ENCODE measurements around the gene IL36G. TPM values are rescaled to one million over a fixed set of nuclear protein-coding genes. Genes with fewer than 3 reads are reported as not detected.

The IL36G gene
- total and polyA plus RNA-seq, 10 donors, result 0.09 TPM; not detected in 9

- H3K9me3 ChIP-seq, result no peaks in the 10 kb centered on the region
- no peaks in the 10 kb centered on the region for H3K36me3 ChIP-seq
- DNase-seq, result no peak
- H3K4me1 ChIP-seq, result no peaks in the 10 kb centered on the region
- 90 to 100% (median 91%) methylated on average over 1 of the region's 1 CpG for WGBS, 5 donors
- TF ChIP-seq POLR2AphosphoS5 (IDR thresholded peaks at IDR 0.05) (no peak), CTCF (IDR thresholded peaks at IDR 0.05 in 8 of 11, conservative IDR thresholded peaks at IDR 0.05 in 3 of 11) (no peak), POLR2A (IDR thresholded peaks at IDR 0.05) (no peak)
- H3K27me3 ChIP-seq (replicated peaks in 1 of 7), result peaks cover 0 to 49% (median 5%) of the 10 kb centered on the region in 7 donors
- intact Hi-C loops (cut with DNase I; ENCODE audit: low total_unique reads), result no loop called here
- no peak overlapping the region for H3K27ac ChIP-seq
- H3K4me3 ChIP-seq, result no peak overlapping the region
Observed at GRCh38 chr2:113032737-113033136, 54.9 kb downstream of the IL36G start.

DNA sequence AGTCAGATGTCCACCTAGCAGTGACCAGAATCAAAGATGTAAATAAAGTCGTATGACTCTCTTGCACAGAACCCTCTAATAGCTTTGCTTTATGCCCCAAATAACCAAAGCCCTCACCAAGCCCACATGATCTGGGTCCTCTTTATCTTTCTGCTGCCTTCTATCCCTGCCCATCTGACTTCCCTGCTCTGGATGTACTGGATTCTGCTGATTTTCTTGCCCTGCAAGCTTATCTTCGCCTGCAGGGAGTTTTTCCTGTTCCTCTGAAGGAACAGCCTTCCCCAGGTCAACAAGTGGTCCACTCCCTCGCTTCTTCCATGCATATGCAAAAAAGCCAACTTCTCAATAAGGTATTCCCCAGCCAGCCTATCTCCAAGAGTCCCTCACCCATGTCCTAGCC, 56.2 kb downstream of the IL36G start:
- H3K27ac ChIP-seq, result no peak overlapping the region
- H3K36me3 ChIP-seq, result no peaks in the 10 kb centered on the region
- no peaks in the 10 kb centered on the region for H3K4me1 ChIP-seq
- 66 to 79% (median 67%) methylated on average over 3 of the region's 3 CpGs for WGBS, 5 donors
- no peak overlapping the region for H3K4me3 ChIP-seq
- TF ChIP-seq POLR2AphosphoS5 (IDR thresholded peaks at IDR 0.05) (no peak), CTCF (IDR thresholded peaks at IDR 0.05 in 8 of 11, conservative IDR thresholded peaks at IDR 0.05 in 3 of 11) (no peak), POLR2A (IDR thresholded peaks at IDR 0.05) (no peak)
- no peak for DNase-seq
- H3K27me3 ChIP-seq (replicated peaks in 1 of 7), result peaks cover 0 to 36% (median 1%) of the 10 kb centered on the region in 7 donors
- no peaks in the 10 kb centered on the region for H3K9me3 ChIP-seq
- intact Hi-C loops (cut with DNase I; ENCODE audit: low total_unique reads), result no loop called here

Small RNA genes within 50 kb of the gene (small RNA-seq; reads per million reads assigned to genes)
- gene HMGN2P23, result 0 to 0.08 (median 0) reads per million in 4 donors

Other genes with a start within 250 kb of the IL36G start
- gene CKAP2L, start 213.4 kb upstream of the IL36G start, total RNA-seq, result 1 to 10 TPM in 6 of 7 donors, under 1 TPM in 1; 0.55 to 3.5 (median 2.1) TPM
- 1 to 10 TPM in 1 of 3 donors, under 1 TPM in 2; 0.20 to 1.3 (median 0.83) TPM for gene CKAP2L, start 213.4 kb upstream of the IL36G start, polyA plus RNA-seq
- gene IL1A, start 193.5 kb upstream of the IL36G start, total RNA-seq, result under 1 TPM in 5 of 7 donors, not detected in 2; 0.22 to 0.98 (median 0.70) TPM
- 1 to 10 TPM in 1 of 3 donors, under 1 TPM in 2; 0.21 to 1.6 (median 0.67) TPM for gene IL1A, start 193.5 kb upstream of the IL36G start, polyA plus RNA-seq
- gene IL1B, start 141.2 kb upstream of the IL36G start, total RNA-seq, result 10 to 100 TPM in 6 of 7 donors, 1 to 10 TPM in 1; 6.9 to 81.9 (median 16.1) TPM
- 1 to 10 TPM; 3.4 to 5.4 (median 5.1) TPM for gene IL1B, start 141.2 kb upstream of the IL36G start, polyA plus RNA-seq
- gene IL37, start 66.8 kb upstream of the IL36G start, total RNA-seq, result not detected
- not detected for gene IL37, start 66.8 kb upstream of the IL36G start, polyA plus RNA-seq
- not detected for gene IL36A, start 27.5 kb downstream of the IL36G start, total RNA-seq
- under 1 TPM in 1 of 3 donors, not detected in 2; 0.26 TPM for gene IL36A, start 27.5 kb downstream of the IL36G start, polyA plus RNA-seq
- gene IL36B, start 74.9 kb downstream of the IL36G start, total RNA-seq, result not detected
- gene IL36B, start 74.9 kb downstream of the IL36G start, polyA plus RNA-seq, result not detected
- gene IL36RN, start 81.2 kb downstream of the IL36G start, total RNA-seq, result not detected
- gene IL36RN, start 81.2 kb downstream of the IL36G start, polyA plus RNA-seq, result not detected
- gene IL1F10, start 90.0 kb downstream of the IL36G start, total RNA-seq, result not detected
- gene IL1F10, start 90.0 kb downstream of the IL36G start, polyA plus RNA-seq, result not detected
- gene IL1RN, start 149.6 kb downstream of the IL36G start, total RNA-seq, result 10 to 100 TPM in 6 of 7 donors, 1 to 10 TPM in 1; 6.3 to 53.9 (median 21.2) TPM
- gene IL1RN, start 149.6 kb downstream of the IL36G start, polyA plus RNA-seq, result 10 to 100 TPM in 1 of 3 donors, 1 to 10 TPM in 2; 1.9 to 11.1 (median 5.9) TPM
- 100 to 1,000 TPM in 4 of 7 donors, 10 to 100 TPM in 3; 73.1 to 154 (median 106) TPM for gene PSD4, start 196.0 kb downstream of the IL36G start, total RNA-seq
- 10 to 100 TPM; 43.9 to 75.8 (median 74.3) TPM for gene PSD4, start 196.0 kb downstream of the IL36G start, polyA plus RNA-seq

All from spleen (tissue), 11 donors.